BJ (cell line): ENCODE measurements around the gene ABCC2. TPM values are rescaled to one million over a fixed set of nuclear protein-coding genes. Genes with fewer than 3 reads are reported as not detected.
A peak's percentile ranks its signal among the peaks of the same experiment; 100 is the strongest.
"Not testable (repeated sequence)": the region's sequence is repeated elsewhere in the genome, so short reads cannot be mapped to it uniquely, and the experiment has no call there.

ENCODE experiments used
- CTCF ChIA-PET: fragments of 350-600 bp; formaldehyde crosslinking; extraction: SDS; loops from one replicate; lab custom pipeline; 2021; ENCODE audit warnings: antibody characterized with exemption, inconsistent platforms; lab: Yijun Ruan, JAX
- POLR2A ChIA-PET: fragments of 300-600 bp; sonication (Branson Sonifier 250); formaldehyde crosslinking; extraction: SDS; loops from one replicate; lab custom pipeline; 2021; ENCODE audit warnings: antibody characterized with exemption; lab: Charles Lee
- DNase-seq: peaks from one replicate; pipeline ENCODE4 v3.0.0-alpha.2; 2011; ENCODE audit warnings: low read depth
- H3K27me3 ChIP-seq: 2 replicates; pipeline ENCODE4 v1.6.0; 2011; ENCODE audit warnings: low read length; ENCODE audit not compliant: control insufficient read depth, insufficient read depth
- H3K36me3 ChIP-seq: 2 replicates; pipeline ENCODE4 v1.5.1; 2011; ENCODE audit warnings: low read length; ENCODE audit not compliant: control insufficient read depth, insufficient read depth
- H3K4me3 ChIP-seq: 2 replicates; pipeline ENCODE4 v1.5.1; 2011; ENCODE audit warnings: low read depth, mild to moderate bottlenecking, control low read depth, low read length
- polyA plus RNA-seq: library from polyadenylated mRNA; depleted of rRNA; stranded (reverse); fragments of >200 nt; gene quantifications from 2 replicates; pipeline ENCODE4 v1.2.3, GENCODE V29; 2011
- TF ChIP-seq, protein P1 (sequence below): IDR thresholded peaks from 2 replicates; pipeline ENCODE4 v1.5.1; 2011; ENCODE audit warnings: low read depth, mild to moderate bottlenecking, control low read depth, inconsistent platforms, low read length, moderate library complexity; ENCODE audit not compliant: insufficient read depth

ABCC2 gene
- polyA plus RNA-seq, 1 experiment = 0.23 TPM

GRCh38 chr10:99834410-99834809 is 52.0 kb downstream of the ABCC2 start:
- ChIA-PET CTCF (interaction anchor here (0.8 to 5.1 kb wide), 2 partner anchors 12 to 210 kb away, joined by 3 to 25 read pairs; no protein-coding TSS in a partner anchor), POLR2A (interaction anchor here (0.5 kb wide), 1 partner anchor 19 kb away, joined by 3 read pairs; no protein-coding TSS in a partner anchor)
- Histone ChIP-seq H3K36me3 (no peaks in the 10 kb centered on the region), H3K4me3 (no peak overlapping the region), H3K27me3 (no peaks in the 10 kb centered on the region)
- TF ChIP-seq, protein P1, sequence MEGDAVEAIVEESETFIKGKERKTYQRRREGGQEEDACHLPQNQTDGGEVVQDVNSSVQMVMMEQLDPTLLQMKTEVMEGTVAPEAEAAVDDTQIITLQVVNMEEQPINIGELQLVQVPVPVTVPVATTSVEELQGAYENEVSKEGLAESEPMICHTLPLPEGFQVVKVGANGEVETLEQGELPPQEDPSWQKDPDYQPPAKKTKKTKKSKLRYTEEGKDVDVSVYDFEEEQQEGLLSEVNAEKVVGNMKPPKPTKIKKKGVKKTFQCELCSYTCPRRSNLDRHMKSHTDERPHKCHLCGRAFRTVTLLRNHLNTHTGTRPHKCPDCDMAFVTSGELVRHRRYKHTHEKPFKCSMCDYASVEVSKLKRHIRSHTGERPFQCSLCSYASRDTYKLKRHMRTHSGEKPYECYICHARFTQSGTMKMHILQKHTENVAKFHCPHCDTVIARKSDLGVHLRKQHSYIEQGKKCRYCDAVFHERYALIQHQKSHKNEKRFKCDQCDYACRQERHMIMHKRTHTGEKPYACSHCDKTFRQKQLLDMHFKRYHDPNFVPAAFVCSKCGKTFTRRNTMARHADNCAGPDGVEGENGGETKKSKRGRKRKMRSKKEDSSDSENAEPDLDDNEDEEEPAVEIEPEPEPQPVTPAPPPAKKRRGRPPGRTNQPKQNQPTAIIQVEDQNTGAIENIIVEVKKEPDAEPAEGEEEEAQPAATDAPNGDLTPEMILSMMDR = no peak
- DNase-seq = peak; percentile 49

- no peak for DNase-seq
- TF ChIP-seq, protein P1 = no peak
- no peaks in the 10 kb centered on the region for H3K27me3 ChIP-seq
- POLR2A ChIA-PET = no interaction called here
- H3K4me3 ChIP-seq = no peak overlapping the region
- CTCF ChIA-PET = interaction anchor here (5.1 kb wide), 1 partner anchor 10 kb away, joined by 25 read pairs; no protein-coding TSS in a partner anchor
- H3K36me3 ChIP-seq = no peaks in the 10 kb centered on the region
Measured at GRCh38 chr10:99835947-99836346, 53.5 kb downstream of the ABCC2 start.

DNA sequence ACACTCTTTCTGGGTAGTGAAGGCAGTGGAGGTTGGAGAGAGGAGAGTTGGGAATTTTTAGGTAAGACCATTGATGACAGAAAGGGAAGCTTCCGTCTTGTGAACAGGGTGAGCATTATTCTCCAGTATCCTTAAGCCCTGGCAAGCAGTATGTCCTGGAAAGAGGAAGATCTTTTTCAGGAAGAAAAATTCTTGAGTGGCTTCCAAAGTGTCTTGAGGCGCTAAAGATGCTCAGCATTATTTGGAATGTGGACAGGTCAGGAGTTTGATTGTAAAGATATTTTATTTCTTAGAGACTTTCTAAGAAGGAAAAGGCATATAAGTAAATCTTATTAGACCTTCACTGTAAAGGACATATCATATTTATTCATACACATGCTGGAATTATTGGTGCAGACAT is 54.3 kb downstream of the ABCC2 start:
- no peak for DNase-seq
- no peaks in the 10 kb centered on the region for H3K27me3 ChIP-seq
- no peak overlapping the region for H3K4me3 ChIP-seq
- ChIA-PET CTCF (interaction anchor here (5.1 kb wide), 1 partner anchor 9 kb away, joined by 25 read pairs; no protein-coding TSS in a partner anchor), POLR2A (no interaction called here)
- TF ChIP-seq, protein P1 = no peak
- no peaks in the 10 kb centered on the region for H3K36me3 ChIP-seq

- H3K27me3 ChIP-seq, H3K36me3 ChIP-seq, POLR2A ChIA-PET, DNase-seq, H3K4me3 ChIP-seq: not testable (repeated sequence)
- CTCF ChIA-PET = interaction anchor here (1.5 kb wide), 1 partner anchor 205 kb away, joined by 3 read pairs; no protein-coding TSS in a partner anchor
Measured at GRCh38 chr10:99840859-99841258, 58.4 kb downstream of the ABCC2 start.

GRCh38 chr10:99841746-99842145 is 59.3 kb downstream of the ABCC2 start:
- POLR2A ChIA-PET = no interaction called here

More at GRCh38 chr10:99841746-99842145, 59.3 kb downstream of the ABCC2 start:
- CTCF ChIA-PET = interaction anchor here (1.5 kb wide), 1 partner anchor 204 kb away, joined by 3 read pairs; no protein-coding TSS in a partner anchor
- H3K36me3 ChIP-seq = no peaks in the 10 kb centered on the region
- TF ChIP-seq, protein P1 = no peak
- no peak overlapping the region for H3K4me3 ChIP-seq
- DNase-seq = no peak
- H3K27me3 ChIP-seq = no peaks in the 10 kb centered on the region
